HEK293 (cell line): ENCODE data around the gene SKI.

Source experiments
- CTCF ChIA-PET: fragments of 350-600 bp; formaldehyde crosslinking; extraction: SDS; loops from one replicate; lab custom pipeline; 2021; ENCODE audit warnings: antibody characterized with exemption; lab: Yijun Ruan, JAX
- POLR2A ChIA-PET: fragments of 300-600 bp; formaldehyde crosslinking; extraction: SDS; loops from one replicate; lab custom pipeline; 2020; ENCODE audit warnings: antibody characterized with exemption, inconsistent platforms; lab: Yijun Ruan, JAX
- H3K27ac ChIP-seq: fragments of 200-500 bp; sonication (Bioruptor generic); 2 replicates; pipeline ENCODE4 v1.5.1; 2014; ENCODE audit warnings: low read depth, low read length, control low read depth, inconsistent platforms; ENCODE audit errors: extremely low read depth
- H3K36me3 ChIP-seq, 2 experiments: fragments of 200-500 bp in 1 of 2; sonication (Bioruptor generic) in 1 of 2; 1 replicate in 1 of 2; 2 replicates in 1 of 2; pipeline ENCODE4 v1.5.1; 2014 to 2017; ENCODE audit warnings: inconsistent platforms in 2 of 2, low read length in 2 of 2; ENCODE audit not compliant: control insufficient read depth in 2 of 2, insufficient read depth in 1 of 2
- H3K4me1 ChIP-seq: fragments of 200-500 bp; sonication (Bioruptor generic); 2 replicates; pipeline ENCODE4 v1.5.1; 2014; ENCODE audit warnings: mild to moderate bottlenecking, low read length, inconsistent platforms; ENCODE audit not compliant: control insufficient read depth, insufficient read depth
- H3K4me3 ChIP-seq: 2 replicates; pipeline ENCODE4 v1.5.1; 2011; ENCODE audit warnings: low read depth, mild to moderate bottlenecking, control low read depth, low read length, moderate library complexity
- H3K9me3 ChIP-seq: fragments of 200-500 bp; sonication (Bioruptor generic); 2 replicates; pipeline ENCODE4 v1.5.1; 2014; ENCODE audit warnings: low read depth, low read length, inconsistent platforms; ENCODE audit not compliant: control insufficient read depth, insufficient read depth
- BCL11B ChIP-seq: fragments of 450-650 bp; formaldehyde crosslinking; IDR thresholded peaks from 2 replicates; pipeline ENCODE4 v1.5.1; 2016; ENCODE audit warnings: low read depth, missing biosample characterization, missing genetic modification characterization
- GLI2 ChIP-seq: fragments of 450-650 bp; formaldehyde crosslinking; IDR thresholded peaks from 2 replicates; pipeline ENCODE4; 2017; ENCODE audit warnings: missing biosample characterization, missing genetic modification characterization, low read depth, borderline replicate concordance
- ZBTB11 ChIP-seq: fragments of 450-650 bp; formaldehyde crosslinking; conservative IDR thresholded peaks from 2 replicates; pipeline ENCODE4 v1.5.1; 2016; ENCODE audit warnings: low read depth, missing biosample characterization, missing genetic modification characterization
- ZBTB21 ChIP-seq: fragments of 450-650 bp; formaldehyde crosslinking; IDR thresholded peaks from 2 replicates; pipeline ENCODE4 v1.5.1; 2017; ENCODE audit warnings: missing biosample characterization, missing genetic modification characterization
- ZFP3 ChIP-seq: fragments of 450-650 bp; formaldehyde crosslinking; IDR thresholded peaks from 2 replicates; pipeline ENCODE4 v1.5.1; 2016; ENCODE audit warnings: low read depth, missing biosample characterization, missing genetic modification characterization
- ZNF138 ChIP-seq: fragments of 450-650 bp; formaldehyde crosslinking; IDR thresholded peaks from 2 replicates; pipeline ENCODE4 v1.5.1; 2016; ENCODE audit warnings: missing biosample characterization, missing genetic modification characterization, borderline replicate concordance
- ZNF157 ChIP-seq: fragments of 450-650 bp; formaldehyde crosslinking; IDR thresholded peaks from 2 replicates; pipeline ENCODE4 v1.5.1; 2016; ENCODE audit warnings: missing biosample characterization, missing genetic modification characterization
- ZNF221 ChIP-seq: fragments of 450-650 bp; formaldehyde crosslinking; IDR thresholded peaks from 2 replicates; pipeline ENCODE4 v1.5.1; 2017; ENCODE audit warnings: missing biosample characterization, missing genetic modification characterization, borderline replicate concordance
- ZNF280D ChIP-seq: fragments of 450-650 bp; formaldehyde crosslinking; IDR thresholded peaks from 2 replicates; pipeline ENCODE4 v1.5.1; 2016; ENCODE audit warnings: missing biosample characterization, missing genetic modification characterization
- ZNF354C ChIP-seq: fragments of 450-650 bp; formaldehyde crosslinking; IDR thresholded peaks from 2 replicates; pipeline ENCODE4 v1.5.1; 2016; ENCODE audit warnings: missing biosample characterization, missing genetic modification characterization, low read depth, borderline replicate concordance
- ZNF530 ChIP-seq: fragments of 450-650 bp; formaldehyde crosslinking; IDR thresholded peaks from 2 replicates; pipeline ENCODE4 v1.5.1; 2016; ENCODE audit warnings: low read depth, missing biosample characterization, missing genetic modification characterization
- ZNF571 ChIP-seq: fragments of 450-650 bp; formaldehyde crosslinking; IDR thresholded peaks from 2 replicates; pipeline ENCODE4 v1.5.0; 2017; ENCODE audit warnings: missing biosample characterization, missing genetic modification characterization
- ZNF629 ChIP-seq: fragments of 450-650 bp; formaldehyde crosslinking; IDR thresholded peaks from 2 replicates; pipeline ENCODE4 v1.5.1; 2017; ENCODE audit warnings: missing biosample characterization, missing genetic modification characterization
- ZNF654 ChIP-seq: fragments of 450-650 bp; formaldehyde crosslinking; IDR thresholded peaks from 2 replicates; pipeline ENCODE4 v1.5.1; 2016; ENCODE audit warnings: low read depth, missing biosample characterization, missing genetic modification characterization
- ZNF658 ChIP-seq: fragments of 450-650 bp; formaldehyde crosslinking; IDR thresholded peaks from 2 replicates; pipeline ENCODE4; 2016; ENCODE audit warnings: missing biosample characterization, missing genetic modification characterization
- ZNF660 ChIP-seq: fragments of 450-650 bp; IDR thresholded peaks from 2 replicates; pipeline ENCODE4 v1.5.1; 2018; ENCODE audit warnings: missing biosample characterization, mild to moderate bottlenecking, missing genetic modification characterization
- ZNF692 ChIP-seq: fragments of 450-650 bp; formaldehyde crosslinking; IDR thresholded peaks from 2 replicates; pipeline ENCODE4 v1.5.1; 2016; ENCODE audit warnings: missing biosample characterization, missing genetic modification characterization
- ZNF707 ChIP-seq: fragments of 450-650 bp; formaldehyde crosslinking; IDR thresholded peaks from 2 replicates; pipeline ENCODE4 v1.5.1; 2016; ENCODE audit warnings: missing biosample characterization, missing genetic modification characterization
- TF ChIP-seq, protein P1 (sequence below): fragments of 450-650 bp; formaldehyde crosslinking; IDR thresholded peaks from 2 replicates; pipeline ENCODE4 v1.5.1; 2016; ENCODE audit warnings: missing biosample characterization, missing genetic modification characterization, borderline replicate concordance
- TF ChIP-seq, protein P2 (sequence below): fragments of 450-650 bp; formaldehyde crosslinking; IDR thresholded peaks from 2 replicates; pipeline ENCODE4 v1.5.1; 2016; ENCODE audit warnings: missing biosample characterization, missing genetic modification characterization
- TF ChIP-seq, protein P3 (sequence below): fragments of 450-650 bp; formaldehyde crosslinking; IDR thresholded peaks from 2 replicates; pipeline ENCODE4 v1.5.1; 2016; ENCODE audit warnings: missing biosample characterization, missing genetic modification characterization

SKI gene

GRCh38 chr1:2197707-2198165 is 30.4 kb upstream of the SKI start (continued):
- TF ChIP-seq ZBTB21 = no peak
- TF ChIP-seq ZNF354C = no peak
- no peak for TF ChIP-seq BCL11B (tag by site-specific recombination)

DNA sequence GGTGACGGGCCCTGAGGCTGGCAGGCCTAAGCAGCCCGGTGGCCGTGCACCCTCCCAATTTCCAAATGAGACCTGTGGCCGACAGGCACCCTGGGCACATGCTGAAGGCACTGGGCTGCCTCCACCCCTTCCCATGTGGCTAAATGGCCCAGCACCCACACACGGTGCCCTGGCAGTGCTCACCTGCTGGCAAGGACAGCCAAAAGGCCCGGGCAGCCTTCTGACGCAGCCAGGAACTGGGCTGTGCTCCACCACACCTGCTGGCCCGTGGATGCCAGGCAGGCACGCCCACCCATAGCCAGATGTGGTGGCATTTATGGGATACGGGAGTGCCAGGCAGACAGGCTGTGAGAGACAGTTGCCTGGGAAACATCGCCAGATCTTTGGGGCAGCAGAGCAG is 29.5 kb upstream of the SKI start:
- ChIA-PET CTCF (interaction anchor here (1.3 to 2.3 kb wide), 2 partner anchors 113 to 183 kb away, joined by 4 to 5 read pairs; no protein-coding TSS in a partner anchor), POLR2A (interaction anchor here (1.0 to 1.2 kb wide), 2 partner anchors 29 to 32 kb away, joined by 3 to 5 read pairs; no protein-coding TSS in a partner anchor)
- no peaks in the 10 kb centered on the region for H3K36me3 ChIP-seq
- TF ChIP-seq GLI2 = no peak
- TF ChIP-seq ZNF571 (tag by site-specific recombination) = no peak
- TF ChIP-seq, protein P1, sequence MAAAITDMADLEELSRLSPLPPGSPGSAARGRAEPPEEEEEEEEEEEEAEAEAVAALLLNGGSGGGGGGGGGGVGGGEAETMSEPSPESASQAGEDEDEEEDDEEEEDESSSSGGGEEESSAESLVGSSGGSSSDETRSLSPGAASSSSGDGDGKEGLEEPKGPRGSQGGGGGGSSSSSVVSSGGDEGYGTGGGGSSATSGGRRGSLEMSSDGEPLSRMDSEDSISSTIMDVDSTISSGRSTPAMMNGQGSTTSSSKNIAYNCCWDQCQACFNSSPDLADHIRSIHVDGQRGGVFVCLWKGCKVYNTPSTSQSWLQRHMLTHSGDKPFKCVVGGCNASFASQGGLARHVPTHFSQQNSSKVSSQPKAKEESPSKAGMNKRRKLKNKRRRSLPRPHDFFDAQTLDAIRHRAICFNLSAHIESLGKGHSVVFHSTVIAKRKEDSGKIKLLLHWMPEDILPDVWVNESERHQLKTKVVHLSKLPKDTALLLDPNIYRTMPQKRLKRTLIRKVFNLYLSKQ (tag by site-specific recombination) = no peak
- TF ChIP-seq ZNF660 (tag by site-specific recombination) = no peak
- TF ChIP-seq, protein P2, sequence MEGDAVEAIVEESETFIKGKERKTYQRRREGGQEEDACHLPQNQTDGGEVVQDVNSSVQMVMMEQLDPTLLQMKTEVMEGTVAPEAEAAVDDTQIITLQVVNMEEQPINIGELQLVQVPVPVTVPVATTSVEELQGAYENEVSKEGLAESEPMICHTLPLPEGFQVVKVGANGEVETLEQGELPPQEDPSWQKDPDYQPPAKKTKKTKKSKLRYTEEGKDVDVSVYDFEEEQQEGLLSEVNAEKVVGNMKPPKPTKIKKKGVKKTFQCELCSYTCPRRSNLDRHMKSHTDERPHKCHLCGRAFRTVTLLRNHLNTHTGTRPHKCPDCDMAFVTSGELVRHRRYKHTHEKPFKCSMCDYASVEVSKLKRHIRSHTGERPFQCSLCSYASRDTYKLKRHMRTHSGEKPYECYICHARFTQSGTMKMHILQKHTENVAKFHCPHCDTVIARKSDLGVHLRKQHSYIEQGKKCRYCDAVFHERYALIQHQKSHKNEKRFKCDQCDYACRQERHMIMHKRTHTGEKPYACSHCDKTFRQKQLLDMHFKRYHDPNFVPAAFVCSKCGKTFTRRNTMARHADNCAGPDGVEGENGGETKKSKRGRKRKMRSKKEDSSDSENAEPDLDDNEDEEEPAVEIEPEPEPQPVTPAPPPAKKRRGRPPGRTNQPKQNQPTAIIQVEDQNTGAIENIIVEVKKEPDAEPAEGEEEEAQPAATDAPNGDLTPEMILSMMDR (tag by site-specific recombination) = no peak
- TF ChIP-seq ZNF280D (tag by site-specific recombination) = no peak
- TF ChIP-seq, protein P3, sequence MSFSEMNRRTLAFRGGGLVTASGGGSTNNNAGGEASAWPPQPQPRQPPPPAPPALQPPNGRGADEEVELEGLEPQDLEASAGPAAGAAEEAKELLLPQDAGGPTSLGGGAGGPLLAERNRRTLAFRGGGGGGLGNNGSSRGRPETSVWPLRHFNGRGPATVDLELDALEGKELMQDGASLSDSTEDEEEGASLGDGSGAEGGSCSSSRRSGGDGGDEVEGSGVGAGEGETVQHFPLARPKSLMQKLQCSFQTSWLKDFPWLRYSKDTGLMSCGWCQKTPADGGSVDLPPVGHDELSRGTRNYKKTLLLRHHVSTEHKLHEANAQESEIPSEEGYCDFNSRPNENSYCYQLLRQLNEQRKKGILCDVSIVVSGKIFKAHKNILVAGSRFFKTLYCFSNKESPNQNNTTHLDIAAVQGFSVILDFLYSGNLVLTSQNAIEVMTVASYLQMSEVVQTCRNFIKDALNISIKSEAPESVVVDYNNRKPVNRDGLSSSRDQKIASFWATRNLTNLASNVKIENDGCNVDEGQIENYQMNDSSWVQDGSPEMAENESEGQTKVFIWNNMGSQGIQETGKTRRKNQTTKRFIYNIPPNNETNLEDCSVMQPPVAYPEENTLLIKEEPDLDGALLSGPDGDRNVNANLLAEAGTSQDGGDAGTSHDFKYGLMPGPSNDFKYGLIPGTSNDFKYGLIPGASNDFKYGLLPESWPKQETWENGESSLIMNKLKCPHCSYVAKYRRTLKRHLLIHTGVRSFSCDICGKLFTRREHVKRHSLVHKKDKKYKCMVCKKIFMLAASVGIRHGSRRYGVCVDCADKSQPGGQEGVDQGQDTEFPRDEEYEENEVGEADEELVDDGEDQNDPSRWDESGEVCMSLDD (tag by site-specific recombination) = no peak
- no peak for TF ChIP-seq ZNF138 (tag by site-specific recombination)
- TF ChIP-seq ZNF692 (tag by site-specific recombination) = no peak
- no peak for TF ChIP-seq ZNF157 (tag by site-specific recombination)
- TF ChIP-seq ZNF221 (tag by site-specific recombination) = no peak
- no peak for TF ChIP-seq ZNF654 (tag by site-specific recombination)
- no peak for TF ChIP-seq ZNF530 (tag by site-specific recombination)
- TF ChIP-seq ZNF658 (tag by site-specific recombination) = no peak
- TF ChIP-seq ZNF629 = no peak
- TF ChIP-seq ZFP3 (tag by site-specific recombination) = no peak
- no peak for TF ChIP-seq ZNF707
- TF ChIP-seq ZBTB11 = no peak
- TF ChIP-seq, all 188 proteins: peak for 0
- H3K9me3 ChIP-seq = no peaks in the 10 kb centered on the region
- H3K4me3 ChIP-seq = no peak overlapping the region
- no peak overlapping the region for H3K27ac ChIP-seq
- H3K4me1 ChIP-seq = no peaks in the 10 kb centered on the region
